Endodermal cell (in vitro differentiated cells): Measurements from ENCODE around the gene RAD23A. TPM values are rescaled to one million over a fixed set of nuclear protein-coding genes. Genes with fewer than 3 reads are reported as not detected.

Experiments used
- DNase-seq: peaks from one replicate; pipeline ENCODE4 v3.0.0-alpha.2; 2017
- H3K27ac ChIP-seq: 2 replicates; pipeline ENCODE4 v1.5.1; 2013; ENCODE audit warnings: mild to moderate bottlenecking, low read depth, low read length, moderate library complexity
- H3K27me3 ChIP-seq: 2 replicates; pipeline ENCODE4 v1.6.1; 2013; ENCODE audit warnings: mild to moderate bottlenecking, low read length, moderate library complexity; ENCODE audit not compliant: insufficient read depth, control insufficient read depth, poor library complexity, severe bottlenecking
- H3K36me3 ChIP-seq: 2 replicates; pipeline ENCODE4 v1.7.0; 2013; ENCODE audit warnings: mild to moderate bottlenecking, low read length, moderate library complexity; ENCODE audit not compliant: control insufficient read depth, insufficient read depth
- H3K4me1 ChIP-seq: one replicate; pipeline ENCODE4 v1.7.0; 2013; ENCODE audit warnings: low read length; ENCODE audit not compliant: control insufficient read depth, insufficient read depth
- H3K4me3 ChIP-seq: 2 replicates; pipeline ENCODE4 v1.5.1; 2013; ENCODE audit warnings: mild to moderate bottlenecking, low read length, moderate library complexity
- H3K9ac ChIP-seq: 2 replicates; pipeline ENCODE4 v1.6.1; 2013; ENCODE audit warnings: mild to moderate bottlenecking, low read length, moderate library complexity; ENCODE audit not compliant: poor library complexity, severe bottlenecking; ENCODE audit errors: extremely low read depth
- H3K9me3 ChIP-seq: 2 replicates; pipeline ENCODE4 v1.6.1; 2013; ENCODE audit warnings: mild to moderate bottlenecking, low read length, moderate library complexity; ENCODE audit not compliant: control insufficient read depth
- H3K27ac Mint-ChIP-seq: 2 replicates; pipeline ENCODE4 v1.8.0; 2020; ENCODE audit warnings: mixed read lengths
- H3K27me3 Mint-ChIP-seq: 2 replicates; pipeline ENCODE4 v1.8.0; 2021; ENCODE audit warnings: mild to moderate bottlenecking, mixed read lengths; ENCODE audit not compliant: insufficient read depth
- H3K36me3 Mint-ChIP-seq: 2 replicates; pipeline ENCODE4 v1.8.0; 2020; ENCODE audit warnings: low read depth, mixed read lengths
- H3K4me1 Mint-ChIP-seq: 2 replicates; pipeline ENCODE4 v1.8.0; 2020; ENCODE audit warnings: mixed read lengths
- H3K4me3 Mint-ChIP-seq: 2 replicates; pipeline ENCODE4 v1.8.0; 2020; ENCODE audit warnings: mild to moderate bottlenecking, moderate library complexity, mixed read lengths
- H3K9me3 Mint-ChIP-seq: 2 replicates; pipeline ENCODE4 v1.8.0; 2020; ENCODE audit warnings: mild to moderate bottlenecking, mixed read lengths
- CTCF ChIP-seq: fragments of 200-600 bp; sonication (generic); conservative IDR thresholded peaks from 2 replicates; pipeline ENCODE4 v1.5.0; 2021; ENCODE audit warnings: antibody characterized with exemption, mild to moderate bottlenecking
- WGBS, 2 experiments: methylation state at CpG; one replicate each; pipeline versions ENCODE4 v1.1.5 to v1.1.7; 2013; ENCODE audit warnings: missing lambda C conversion rate in 2 of 2, mixed read lengths in 1 of 2; ENCODE audit not compliant: insufficient coverage in 1 of 2, insufficient read length in 1 of 2; 5-methylcytosine and 5-hydroxymethylcytosine counted together
- total RNA-seq, 2 donors: library from RNA; stranded (reverse); fragmentation: NEBNext Ultra II Directional in 1 of 2; extraction: Animal tissue kit (Norgen Biotek cat#: 25700) in 1 of 2; gene quantifications; 2 replicates in 1 of 2; 3 replicates in 1 of 2; pipeline ENCODE4 v1.2.1, GENCODE V29; 2021

RAD23A gene
- total RNA-seq, 2 donors from 2014 or later, result 75.5 to 117 TPM

- no peaks in the 10 kb centered on the region for H3K9me3 ChIP-seq
- H3K9ac ChIP-seq, result no peak overlapping the region
- DNase-seq, result no peak
- H3K27ac Mint-ChIP-seq, result no peak overlapping the region
- no peak overlapping the region for H3K4me3 Mint-ChIP-seq
- peaks cover 3% of the 10 kb centered on the region for H3K36me3 Mint-ChIP-seq
- peaks cover 1% of the 10 kb centered on the region for H3K4me1 Mint-ChIP-seq
- 91% methylated on average over 9 of the region's 9 CpGs for WGBS, 2 experiments
- no peaks in the 10 kb centered on the region for H3K4me1 ChIP-seq
- H3K27me3 ChIP-seq, result no peaks in the 10 kb centered on the region
- H3K27ac ChIP-seq, result no peak overlapping the region
- H3K27me3 Mint-ChIP-seq, result no peaks in the 10 kb centered on the region
- H3K36me3 ChIP-seq, result no peaks in the 10 kb centered on the region
- H3K9me3 Mint-ChIP-seq, result no peaks in the 10 kb centered on the region
- TF ChIP-seq CTCF, result no peak
- H3K4me3 ChIP-seq, result no peak overlapping the region
Measured at GRCh38 chr19:12907166-12907565, 38.5 kb upstream of the RAD23A start.

- Histone ChIP-seq H3K4me1 (peaks cover 6% of the 10 kb centered on the region), H3K4me3 (no peak overlapping the region), H3K9ac (no peak overlapping the region), H3K27me3 (no peaks in the 10 kb centered on the region), H3K27ac (peak overlapping the region; percentile 61), H3K9me3 (no peaks in the 10 kb centered on the region), H3K36me3 (no peaks in the 10 kb centered on the region)
- no peak for TF ChIP-seq CTCF
- peaks cover 22% of the 10 kb centered on the region for H3K4me1 Mint-ChIP-seq
- H3K9me3 Mint-ChIP-seq, result no peaks in the 10 kb centered on the region
- no peaks in the 10 kb centered on the region for H3K27me3 Mint-ChIP-seq
- H3K4me3 Mint-ChIP-seq, result no peak overlapping the region
- peak overlapping the region; percentile 97 for H3K27ac Mint-ChIP-seq
- H3K36me3 Mint-ChIP-seq, result no peaks in the 10 kb centered on the region
- DNase-seq, result no peak
- WGBS, 2 experiments, result 69 to 79% methylated on average over 4 of the region's 4 CpGs
Measured at GRCh38 chr19:12912571-12912970, 33.1 kb upstream of the RAD23A start.

- peak overlapping the region; percentile 97 for H3K27ac Mint-ChIP-seq
- peak overlapping the region; percentile 45 for H3K4me3 Mint-ChIP-seq
- no peaks in the 10 kb centered on the region for H3K27me3 ChIP-seq
- H3K27me3 Mint-ChIP-seq, result peaks cover 3% of the 10 kb centered on the region
- peak; percentile 92 for DNase-seq
- no peaks in the 10 kb centered on the region for H3K36me3 ChIP-seq
- no peaks in the 10 kb centered on the region for H3K36me3 Mint-ChIP-seq
- no peak overlapping the region for H3K9ac ChIP-seq
- H3K4me1 Mint-ChIP-seq, result peaks cover 22% of the 10 kb centered on the region
- H3K27ac ChIP-seq, result peak overlapping the region; percentile 61
- no peaks in the 10 kb centered on the region for H3K9me3 ChIP-seq
- no peaks in the 10 kb centered on the region for H3K9me3 Mint-ChIP-seq
- TF ChIP-seq CTCF, result no peak
- no peak overlapping the region for H3K4me3 ChIP-seq
- 66 to 73% methylated on average over 19 to 22 of the region's 22 CpGs for WGBS, 2 experiments
- peaks cover 6% of the 10 kb centered on the region for H3K4me1 ChIP-seq
Measured at GRCh38 chr19:12913011-12913561, 32.6 kb upstream of the RAD23A start.
